ENCODE results near the gene BCAS2.
"Not testable (repeated sequence)": the region's sequence is repeated elsewhere in the genome, so short reads cannot be mapped to it uniquely, and the experiment has no call there.

BCAS2 gene

DNA sequence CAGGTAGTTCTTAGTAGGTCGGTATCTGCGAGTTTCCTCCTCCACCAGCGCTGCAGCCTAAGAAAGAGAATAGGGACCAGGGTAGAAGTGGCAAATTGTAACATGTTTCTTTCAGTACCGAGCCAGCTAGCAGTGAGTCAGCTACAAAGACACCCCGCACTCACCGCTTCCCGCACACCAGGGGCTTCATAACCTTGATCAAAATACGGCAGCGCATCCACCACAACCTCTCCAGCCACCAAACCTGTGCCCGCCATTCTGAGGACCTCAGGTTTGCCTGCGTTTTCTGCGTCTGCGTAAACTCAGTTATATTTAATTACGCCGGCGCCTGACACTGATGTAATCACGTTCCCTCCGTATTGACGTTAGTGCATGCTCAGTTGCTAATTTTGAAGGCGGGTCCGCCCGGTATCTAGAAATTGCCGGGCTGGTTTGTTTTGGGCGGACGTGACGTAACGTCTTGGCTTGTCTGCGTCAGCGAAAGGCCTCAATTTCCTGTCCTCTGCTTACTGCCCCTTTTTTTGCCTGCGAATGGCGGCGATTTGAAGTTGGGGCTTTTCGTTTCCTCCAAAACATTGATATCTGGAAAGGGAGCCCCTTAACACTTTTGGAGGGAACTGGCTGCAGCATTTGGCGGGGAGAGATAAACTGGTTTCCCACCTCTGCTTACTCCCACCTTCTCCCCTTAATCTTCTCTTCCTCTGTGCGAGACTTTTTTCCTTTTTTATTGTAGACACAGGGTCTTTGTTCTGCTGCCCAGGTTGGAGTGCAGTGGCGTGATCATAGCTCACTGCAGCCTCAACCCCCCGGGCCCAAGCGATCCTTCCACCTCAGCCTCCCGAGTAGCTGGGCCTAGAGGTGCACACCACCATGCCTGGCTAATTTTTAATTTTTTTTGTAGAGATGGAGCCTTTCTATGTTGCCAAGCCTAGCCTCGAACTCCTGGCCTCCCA is at the start of gene BCAS2:
Gene BCAS2, minus strand, starts transcription at position 281 of the 953 bp plus-strand sequence. Its CDS starts 24 bp downstream, at position 257.
- DNase-seq: peak; percentile 98

DNA sequence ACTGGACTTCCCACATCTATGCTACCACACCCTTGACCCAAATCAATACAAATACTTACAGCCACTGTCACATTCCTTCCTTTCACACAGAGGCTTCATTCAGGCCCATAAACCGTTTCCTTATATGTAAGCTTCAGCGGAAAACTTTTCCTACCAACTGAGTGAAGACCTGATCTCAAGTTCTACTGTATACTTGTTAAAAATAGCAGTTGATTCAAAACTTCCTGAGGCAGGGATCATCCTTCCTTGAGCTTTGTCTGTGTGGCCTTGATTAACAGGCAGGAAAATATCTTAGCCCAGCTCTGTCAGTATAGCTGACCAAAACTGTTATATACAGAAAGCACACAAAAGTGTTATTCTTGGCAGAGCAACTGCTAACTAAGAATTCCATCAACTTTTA is 45.7 kb upstream of the BCAS2 start:
- DNase-seq: no peak

DNA sequence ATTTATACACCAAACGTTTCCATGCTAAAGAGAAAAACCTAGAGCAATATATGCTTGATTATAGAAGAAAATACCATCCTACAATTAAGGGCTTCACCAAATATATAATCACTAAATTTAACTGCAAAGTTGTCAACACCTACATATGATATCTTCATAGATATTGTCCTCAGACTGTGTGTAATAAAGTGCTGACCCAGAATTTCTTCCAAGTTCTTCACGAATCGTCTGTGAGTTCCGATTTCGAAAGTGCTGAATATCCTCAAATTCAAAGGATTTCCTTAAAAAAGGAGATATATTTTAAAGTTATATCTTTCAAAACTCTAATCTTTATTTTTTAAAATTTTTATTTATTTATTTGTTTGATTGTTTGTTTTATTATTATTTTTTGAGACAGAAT is 41.9 kb upstream of the BCAS2 start:
- no peak for DNase-seq

DNA sequence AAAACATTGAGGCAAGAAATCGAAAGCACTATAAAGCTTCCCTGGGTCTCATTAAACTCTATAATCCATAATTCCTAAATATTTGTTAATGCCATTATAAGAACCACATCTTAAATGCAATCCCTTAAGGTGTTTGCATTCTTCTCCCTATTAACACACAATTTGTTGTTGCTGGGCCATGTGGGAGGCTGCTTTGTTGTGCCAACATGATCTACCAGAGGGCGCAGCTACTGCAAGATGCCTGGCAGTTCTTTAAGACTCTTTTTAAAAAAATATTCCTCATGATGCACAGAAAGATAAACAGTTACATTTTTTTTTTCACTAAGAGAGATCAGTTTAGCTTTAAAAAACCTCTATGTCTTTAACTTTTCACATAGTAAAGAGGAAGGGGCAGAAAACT is 39.0 kb upstream of the BCAS2 start:
- no peak for DNase-seq

DNA sequence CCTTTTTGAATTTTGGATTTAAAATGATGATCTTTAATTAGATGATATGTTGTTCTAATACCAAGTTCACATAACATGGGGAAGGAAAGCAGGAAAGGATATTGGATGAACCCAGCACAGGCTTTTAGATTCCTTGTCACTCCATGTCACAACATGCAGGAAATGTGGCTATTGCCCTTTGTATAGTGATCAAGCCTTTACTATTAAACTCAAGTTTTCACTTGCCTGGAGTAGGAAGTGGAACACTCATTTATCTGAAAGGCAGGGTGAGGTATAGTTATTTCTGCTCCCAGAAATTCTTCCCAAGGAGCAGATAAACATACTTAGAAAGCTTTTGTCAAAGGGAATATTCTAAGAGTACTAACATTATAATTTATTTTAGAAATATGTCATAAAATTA is 37.2 kb upstream of the BCAS2 start:
- DNase-seq: no peak

DNA sequence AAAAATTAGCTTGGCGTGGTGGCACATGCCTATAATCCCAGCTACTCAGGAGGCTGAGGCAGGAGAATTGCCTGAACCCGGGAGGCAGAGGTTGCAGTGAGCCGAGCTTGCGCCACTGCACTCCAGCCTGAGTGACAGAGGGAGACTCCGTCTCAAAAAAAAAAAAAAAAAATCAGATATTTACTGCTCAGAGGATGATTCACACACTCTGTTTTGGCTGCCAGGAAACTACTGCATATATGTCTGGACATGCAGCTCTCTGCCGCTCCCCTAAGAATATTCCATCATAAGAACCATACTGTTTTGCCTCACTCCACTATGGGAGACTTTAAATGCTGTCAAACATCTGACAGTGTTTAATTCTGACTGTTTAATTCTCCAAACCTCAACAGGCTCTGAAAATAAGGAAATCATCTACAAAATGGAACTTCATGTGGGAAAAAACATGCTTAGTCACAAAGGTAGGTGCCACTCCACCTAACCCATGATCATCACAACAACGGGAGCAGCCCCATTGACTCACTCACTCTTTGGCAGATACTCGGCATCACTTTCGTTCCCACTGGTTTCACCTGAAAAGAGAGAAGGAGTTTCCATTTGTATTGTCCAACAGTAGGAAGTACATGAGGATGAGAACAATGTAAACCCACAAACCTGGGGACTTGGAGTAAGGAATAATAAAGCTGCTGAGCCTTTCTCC is 29.3 kb upstream of the BCAS2 start:
- no peak for DNase-seq

DNA sequence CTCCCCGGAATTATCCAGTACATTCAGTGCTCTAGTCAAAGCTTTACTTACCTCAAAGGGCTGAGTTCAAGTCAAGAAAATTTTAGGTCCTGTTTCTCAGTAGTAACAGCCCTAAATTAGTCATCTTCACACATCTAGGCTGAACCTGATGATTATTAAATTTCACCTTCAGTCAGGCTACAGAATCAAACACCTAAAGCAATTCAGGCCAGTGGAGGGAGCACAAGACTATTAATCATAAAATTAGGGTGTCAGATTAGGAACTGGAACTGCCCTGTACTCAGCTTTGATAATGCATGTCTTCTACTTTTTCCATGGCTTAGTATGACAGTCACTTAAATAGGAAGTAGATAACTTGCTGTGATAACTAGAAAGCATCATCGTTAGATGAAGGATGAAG is 28.4 kb upstream of the BCAS2 start:
- peak; percentile 11 for DNase-seq

DNA sequence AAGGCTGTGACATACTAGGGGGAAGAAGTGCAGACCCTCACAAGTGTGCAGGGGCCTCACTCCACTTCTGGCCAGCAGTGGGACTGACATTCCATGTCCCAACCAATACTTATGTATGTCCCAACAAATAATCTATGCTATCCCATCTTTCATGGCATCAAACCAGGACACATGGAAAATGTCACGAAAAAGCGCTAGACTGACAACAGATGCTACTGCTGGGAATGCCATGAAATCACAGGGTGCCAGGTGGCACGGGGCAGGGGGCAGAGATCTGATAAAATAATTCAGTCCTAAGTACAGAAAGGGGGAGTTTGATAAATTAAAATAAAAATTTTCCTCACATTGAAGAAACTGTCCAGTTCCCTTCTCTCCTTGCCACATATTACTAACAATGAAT is 27.6 kb upstream of the BCAS2 start:
- no peak for DNase-seq

DNA sequence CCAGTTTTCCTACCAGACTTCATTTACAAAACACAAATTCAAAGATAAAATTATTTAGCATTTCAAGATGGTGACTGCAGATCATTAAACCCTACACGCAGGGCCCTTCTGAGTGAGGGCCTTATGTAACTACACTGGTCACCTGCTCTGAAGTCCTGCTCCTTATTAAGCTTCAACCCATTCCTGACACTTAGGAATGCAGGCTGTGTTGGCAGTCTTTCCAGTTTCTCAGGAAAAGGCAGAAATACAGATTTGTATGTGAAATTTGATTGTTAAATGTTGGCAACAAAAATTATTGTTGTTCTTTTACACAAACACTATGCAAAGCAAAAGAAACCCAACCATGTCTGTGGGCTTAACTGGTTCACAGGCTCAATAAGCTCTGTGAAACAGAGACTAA is 25.8 kb upstream of the BCAS2 start:
- no peak for DNase-seq

DNA sequence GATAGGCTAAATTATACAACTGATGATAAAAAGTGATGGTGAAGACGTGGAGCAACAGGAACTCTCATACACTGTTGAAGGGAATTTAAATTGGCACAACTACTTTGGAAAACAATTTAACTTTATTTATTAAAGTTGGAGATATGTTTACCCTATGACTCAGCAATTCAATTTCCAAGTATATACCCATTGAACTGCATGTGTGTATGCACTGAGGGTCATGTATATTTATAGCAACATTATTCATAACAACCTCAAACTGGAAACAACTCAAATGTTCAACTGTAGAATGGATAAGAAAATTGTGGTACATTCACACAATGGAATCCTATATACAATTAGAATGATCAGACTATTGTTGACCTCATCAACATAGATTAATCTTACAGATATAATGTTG is 16.5 kb upstream of the BCAS2 start:
- DNase-seq: no peak

DNA sequence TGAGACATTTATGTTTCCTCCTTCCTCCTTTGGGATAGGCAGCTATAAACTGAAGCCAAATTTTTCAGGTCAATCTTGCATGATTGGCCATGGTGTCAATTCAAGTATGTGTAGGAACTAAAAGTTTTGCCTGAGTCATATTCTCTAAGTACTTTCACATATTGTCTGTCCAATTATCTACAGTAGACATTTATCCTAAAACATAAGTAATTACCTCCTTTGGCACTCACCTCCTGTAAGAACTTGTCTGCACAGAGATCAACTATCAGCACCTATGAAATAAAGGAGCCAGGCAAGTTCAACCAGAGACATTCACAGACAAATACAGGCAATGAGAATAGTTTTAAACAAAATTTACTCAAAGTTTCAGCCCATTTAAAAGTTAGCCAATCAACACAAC is 14.2 kb upstream of the BCAS2 start:
- DNase-seq: no peak

DNA sequence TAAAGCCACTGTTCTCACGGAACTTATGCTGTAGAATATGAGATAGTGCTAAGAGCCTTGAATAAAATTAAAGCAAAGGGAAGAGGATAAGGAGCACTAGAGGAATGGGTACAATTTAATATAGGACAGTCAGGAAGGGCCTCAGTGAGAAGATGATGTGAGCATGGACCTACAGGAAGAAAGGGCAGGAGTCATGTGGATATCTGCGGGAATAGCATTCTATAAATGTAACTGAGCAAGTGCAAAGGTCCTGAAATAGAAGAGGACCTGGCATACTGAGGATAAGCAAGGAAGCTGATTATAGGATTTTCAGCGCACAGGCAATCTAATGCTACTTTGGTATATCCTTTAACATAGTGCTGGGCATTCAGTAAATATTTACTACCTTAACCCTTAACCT is 12.6 kb upstream of the BCAS2 start:
- no peak for DNase-seq

DNA sequence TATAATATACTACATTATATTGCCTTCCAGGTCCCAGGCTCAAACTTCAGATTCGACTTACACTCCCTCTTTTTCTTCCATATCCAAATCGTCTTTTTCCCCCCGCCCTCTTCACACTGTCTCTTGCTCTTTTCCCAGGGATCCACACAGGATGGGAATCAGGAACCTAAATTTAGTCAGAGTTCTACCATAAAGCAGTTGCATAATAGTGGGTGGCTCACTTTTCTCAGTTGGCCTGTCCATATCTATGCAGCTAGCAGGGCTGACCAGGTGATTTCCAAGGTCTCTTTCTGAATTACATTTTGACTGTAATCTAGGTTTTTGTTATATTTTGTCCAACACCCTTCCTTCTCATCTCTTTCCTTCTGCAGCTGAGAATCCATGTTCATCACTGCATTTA is 7.7 kb upstream of the BCAS2 start:
- DNase-seq: no peak

DNA sequence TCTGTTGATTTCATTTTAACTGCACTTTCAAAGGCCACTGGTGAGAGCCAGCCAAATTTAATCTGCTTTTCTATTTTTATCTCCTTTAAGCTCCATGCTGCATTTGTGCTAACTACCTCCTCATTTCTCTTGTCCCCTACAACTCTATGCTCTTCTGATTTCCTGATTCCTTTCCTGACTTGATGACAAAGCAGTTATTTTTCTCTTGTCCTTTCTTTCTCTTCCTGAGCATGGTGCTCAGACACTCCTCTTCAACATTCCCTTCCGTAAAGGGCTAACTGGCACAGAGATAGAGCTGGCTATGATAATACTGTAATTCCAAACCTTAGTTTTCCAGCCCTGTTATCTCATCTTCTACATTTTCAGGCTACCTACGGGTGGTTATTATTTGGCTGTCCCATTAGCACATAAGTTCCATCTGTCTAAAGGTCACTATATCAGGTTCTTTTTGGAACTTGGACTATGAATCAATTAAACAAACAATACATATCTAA is 6.8 kb upstream of the BCAS2 start:
- no peak for DNase-seq

DNA sequence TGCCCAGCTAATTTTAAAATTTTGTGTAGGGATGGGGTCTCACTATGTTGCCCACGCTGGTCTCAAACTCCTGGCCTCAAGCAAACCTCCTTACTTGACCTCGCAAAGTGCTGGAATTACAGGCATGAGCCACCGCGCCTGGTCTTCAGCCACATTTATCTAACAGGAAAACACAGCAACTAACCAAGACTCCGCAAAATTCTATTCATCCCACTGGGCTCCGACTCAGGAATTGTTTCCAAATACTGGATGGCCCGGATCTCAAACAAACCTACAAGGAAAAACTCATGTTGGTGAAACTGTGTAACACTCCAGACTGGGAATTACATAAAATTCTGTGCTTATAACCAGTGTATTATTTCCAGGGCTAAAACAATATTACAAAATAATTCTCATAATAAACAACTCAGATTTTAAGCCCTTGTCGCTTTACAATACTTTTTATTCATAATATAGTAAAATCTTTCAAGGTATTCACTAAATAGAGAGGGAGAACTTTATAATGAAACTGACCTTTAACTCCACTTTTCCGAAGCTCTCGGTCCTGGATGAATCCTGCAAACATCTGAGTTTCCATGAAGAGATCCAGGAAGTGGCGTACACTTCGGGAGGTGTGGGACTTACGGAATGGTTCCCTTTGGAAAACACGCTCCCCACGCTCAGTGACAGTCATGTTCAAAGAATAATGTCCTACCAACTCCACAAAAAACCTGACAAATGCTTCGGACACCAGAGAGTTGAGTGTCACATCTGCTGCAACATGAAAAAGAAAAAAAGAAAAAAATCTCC is 6.0 kb upstream of the BCAS2 start:
- no peak for DNase-seq

DNA sequence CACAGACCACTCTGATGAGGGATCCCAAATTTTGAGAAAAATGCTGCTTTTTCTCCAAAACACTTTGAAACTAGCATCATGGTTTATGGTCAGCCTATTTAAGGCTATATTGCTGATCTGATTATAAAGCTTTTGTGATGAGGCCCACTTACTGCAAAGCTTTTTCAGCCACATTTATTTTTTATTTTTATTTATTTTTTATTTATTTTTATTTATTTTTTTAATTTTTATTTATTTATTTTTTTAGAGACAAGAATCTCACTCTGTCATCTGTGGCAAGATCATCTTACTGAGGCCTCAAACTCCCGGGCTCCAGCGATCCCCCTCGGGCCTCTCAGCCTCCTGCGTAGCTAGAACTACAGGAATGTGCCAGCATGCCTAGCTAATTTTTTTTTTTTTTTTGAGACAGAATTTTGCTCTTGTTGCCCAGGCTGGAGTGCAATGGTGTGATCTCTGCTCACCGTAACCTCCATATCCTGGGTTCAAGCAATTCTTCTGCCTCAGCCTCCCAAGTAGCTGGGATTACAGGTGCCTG is 5.2 kb upstream of the BCAS2 start:
- no peak for DNase-seq

DNA sequence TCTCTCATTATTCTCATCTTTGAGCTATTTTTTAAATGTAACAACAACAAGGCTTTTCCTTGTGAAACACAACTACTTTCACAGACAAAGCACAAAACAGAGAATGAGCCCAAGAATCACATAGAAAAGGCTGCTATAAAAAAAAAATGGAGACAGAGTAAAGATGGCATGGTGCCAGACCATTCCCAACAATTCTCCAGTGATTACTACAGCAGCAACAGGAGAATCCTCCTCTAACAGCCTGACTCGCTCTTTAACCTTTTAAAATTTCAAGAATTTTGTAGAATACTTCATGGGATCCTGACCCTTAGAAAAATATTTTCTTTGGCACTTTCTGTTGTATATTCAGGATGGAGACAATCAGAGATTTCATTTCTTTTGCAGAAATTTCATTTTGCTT is 3.8 kb upstream of the BCAS2 start:
- DNase-seq: no peak

DNA sequence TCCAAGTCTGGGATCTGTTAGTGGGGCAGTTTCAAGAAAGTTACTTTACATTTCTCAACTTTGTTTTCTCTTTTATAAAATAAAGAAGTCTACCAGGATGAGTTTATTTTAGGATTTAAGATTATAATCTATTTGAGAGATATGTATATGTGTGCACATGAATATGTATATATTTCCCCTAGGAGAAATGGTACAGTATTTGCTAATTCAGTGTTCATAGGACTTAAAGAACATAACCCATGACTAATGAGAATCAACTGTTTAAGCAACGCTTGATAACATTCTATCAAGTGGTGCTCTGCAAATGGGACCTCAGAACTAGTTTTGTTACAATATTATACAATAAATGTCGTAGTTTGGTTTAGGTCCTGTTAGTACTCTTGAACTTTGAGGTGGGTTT is 7.0 kb downstream of the BCAS2 start:
- DNase-seq: no peak

DNA sequence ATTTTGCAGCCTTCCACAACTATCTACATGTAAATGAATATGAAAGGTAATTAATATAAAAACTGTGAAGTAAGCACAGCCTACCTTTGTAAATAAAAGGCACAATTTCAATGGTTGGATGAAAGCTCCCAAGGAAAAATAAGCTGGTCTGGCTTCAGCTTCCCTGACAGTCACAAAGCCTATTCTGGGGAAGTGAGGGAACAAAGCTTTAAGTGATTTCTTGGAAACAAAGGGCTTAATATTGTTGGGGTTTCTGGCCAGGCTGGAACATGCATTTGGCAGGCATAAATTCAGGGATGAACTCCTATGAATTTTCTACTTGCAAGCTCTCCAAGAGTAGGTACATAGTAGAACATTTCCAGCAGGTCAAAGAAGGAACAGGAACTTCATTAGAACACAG is 17.3 kb downstream of the BCAS2 start:
- no peak for DNase-seq

DNA sequence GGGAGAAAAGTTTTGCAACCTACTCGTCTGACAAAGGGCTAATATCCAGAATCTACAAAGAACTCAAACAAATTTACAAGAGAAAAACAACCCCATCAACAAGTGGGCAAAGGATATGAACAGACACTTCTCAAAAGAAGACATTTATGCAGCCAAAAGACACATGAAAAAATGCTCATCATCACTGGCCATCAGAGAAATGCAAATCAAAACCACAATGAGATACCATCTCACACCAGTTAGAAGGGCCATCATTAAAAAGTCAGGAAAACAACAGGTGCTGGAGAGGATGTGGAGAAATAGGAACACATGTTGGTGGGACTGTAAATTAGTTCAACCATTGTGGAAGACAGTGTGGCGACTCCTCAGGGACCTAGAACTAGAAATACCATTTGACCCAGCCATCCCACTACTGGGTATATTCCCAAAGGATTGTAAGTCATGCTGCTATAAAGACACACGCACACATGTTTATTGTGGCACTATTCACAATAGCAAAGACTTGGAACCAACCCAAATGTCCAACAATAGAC is 18.4 kb downstream of the BCAS2 start:
- not testable (repeated sequence) for DNase-seq

DNA sequence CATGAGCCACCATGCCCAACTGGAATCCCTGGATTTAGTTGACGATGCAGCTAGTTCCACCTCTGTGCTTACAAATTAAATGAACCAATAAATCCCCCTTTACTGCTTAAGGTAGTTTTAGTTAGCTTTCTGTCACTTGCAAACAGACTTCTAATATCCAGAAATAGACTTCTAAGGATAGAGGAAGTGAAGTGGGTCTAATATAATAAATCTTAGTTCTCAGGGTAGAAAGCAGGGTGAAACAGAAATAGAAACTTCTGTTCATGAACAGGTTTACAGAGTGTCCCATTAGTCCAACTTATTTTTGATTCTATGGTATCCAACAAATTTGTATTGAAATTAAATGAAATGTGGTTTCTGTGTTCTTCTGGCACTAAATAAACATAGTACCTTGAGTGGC is 20.1 kb downstream of the BCAS2 start:
- DNase-seq: no peak

DNA sequence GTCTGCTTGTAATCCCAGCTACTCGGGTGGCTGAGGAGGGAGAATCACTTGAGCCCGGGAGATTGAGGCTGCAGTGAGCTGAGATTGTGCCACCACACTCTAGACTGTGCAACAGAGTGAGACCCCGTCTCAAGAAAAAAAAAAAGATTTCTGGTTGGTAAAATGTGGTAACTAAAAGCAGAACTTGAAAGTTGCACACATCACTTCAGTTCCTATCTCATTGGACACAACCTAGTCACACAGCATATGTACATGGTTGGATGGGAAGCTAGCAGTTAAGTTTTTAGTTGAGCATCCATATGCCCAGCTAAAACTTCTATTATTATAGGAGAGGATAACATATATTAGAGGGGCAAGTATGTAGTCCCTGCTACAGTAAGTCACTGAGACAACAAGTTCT is 22.1 kb downstream of the BCAS2 start:
- DNase-seq: no peak

DNA sequence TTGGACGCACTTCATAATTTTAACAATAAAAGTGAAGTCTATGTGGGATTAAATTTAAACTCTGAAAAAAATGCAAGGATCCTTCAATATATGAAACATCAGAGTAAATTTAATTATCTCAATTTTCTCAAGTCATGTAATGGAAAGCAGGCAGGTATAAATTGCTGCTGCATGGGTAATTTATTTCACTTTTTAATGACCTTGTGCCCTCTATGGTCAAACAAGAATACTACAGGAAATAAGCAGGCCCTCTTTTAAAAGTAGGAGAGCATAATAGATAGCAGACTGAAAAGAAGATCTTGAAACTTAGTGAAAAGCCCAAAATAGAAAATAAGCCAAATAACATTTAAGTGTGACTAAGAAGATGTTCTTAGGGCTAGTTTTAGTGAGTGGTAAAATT is 22.9 kb downstream of the BCAS2 start:
- DNase-seq: peak; percentile 7

Data from activated CD4-positive, alpha-beta T cell treated with anti-CD3 and anti-CD28 coated beads, Interleukin-10, Interleukin-2, amounts not matched to agents 100 ng/mL and 50 ng/mL, durations not matched to agents 16 hours and 8 hours (primary cell).